Endodermal cell (in vitro differentiated cells): Measurements from ENCODE around the gene ACAT2. TPM values are rescaled to one million over a fixed set of nuclear protein-coding genes. Genes with fewer than 3 reads are reported as not detected.

ENCODE experiments used
- DNase-seq: peaks from one replicate; pipeline ENCODE4 v3.0.0-alpha.2; 2017
- H3K27ac ChIP-seq: 2 replicates; pipeline ENCODE4 v1.5.1; 2013; ENCODE audit warnings: mild to moderate bottlenecking, low read depth, low read length, moderate library complexity
- H3K27me3 ChIP-seq: 2 replicates; pipeline ENCODE4 v1.6.1; 2013; ENCODE audit warnings: mild to moderate bottlenecking, low read length, moderate library complexity; ENCODE audit not compliant: insufficient read depth, control insufficient read depth, poor library complexity, severe bottlenecking
- H3K36me3 ChIP-seq: 2 replicates; pipeline ENCODE4 v1.7.0; 2013; ENCODE audit warnings: mild to moderate bottlenecking, low read length, moderate library complexity; ENCODE audit not compliant: control insufficient read depth, insufficient read depth
- H3K4me1 ChIP-seq: one replicate; pipeline ENCODE4 v1.7.0; 2013; ENCODE audit warnings: low read length; ENCODE audit not compliant: control insufficient read depth, insufficient read depth
- H3K4me3 ChIP-seq: 2 replicates; pipeline ENCODE4 v1.5.1; 2013; ENCODE audit warnings: mild to moderate bottlenecking, low read length, moderate library complexity
- H3K9ac ChIP-seq: 2 replicates; pipeline ENCODE4 v1.6.1; 2013; ENCODE audit warnings: mild to moderate bottlenecking, low read length, moderate library complexity; ENCODE audit not compliant: poor library complexity, severe bottlenecking; ENCODE audit errors: extremely low read depth
- H3K9me3 ChIP-seq: 2 replicates; pipeline ENCODE4 v1.6.1; 2013; ENCODE audit warnings: mild to moderate bottlenecking, low read length, moderate library complexity; ENCODE audit not compliant: control insufficient read depth
- H3K27ac Mint-ChIP-seq: 2 replicates; pipeline ENCODE4 v1.8.0; 2020; ENCODE audit warnings: mixed read lengths
- H3K27me3 Mint-ChIP-seq: 2 replicates; pipeline ENCODE4 v1.8.0; 2021; ENCODE audit warnings: mild to moderate bottlenecking, mixed read lengths; ENCODE audit not compliant: insufficient read depth
- H3K36me3 Mint-ChIP-seq: 2 replicates; pipeline ENCODE4 v1.8.0; 2020; ENCODE audit warnings: low read depth, mixed read lengths
- H3K4me1 Mint-ChIP-seq: 2 replicates; pipeline ENCODE4 v1.8.0; 2020; ENCODE audit warnings: mixed read lengths
- H3K4me3 Mint-ChIP-seq: 2 replicates; pipeline ENCODE4 v1.8.0; 2020; ENCODE audit warnings: mild to moderate bottlenecking, moderate library complexity, mixed read lengths
- H3K9me3 Mint-ChIP-seq: 2 replicates; pipeline ENCODE4 v1.8.0; 2020; ENCODE audit warnings: mild to moderate bottlenecking, mixed read lengths
- WGBS, 2 experiments: methylation state at CpG; one replicate each; pipeline versions ENCODE4 v1.1.5 to v1.1.7; 2013; ENCODE audit warnings: missing lambda C conversion rate in 2 of 2, mixed read lengths in 1 of 2; ENCODE audit not compliant: insufficient coverage in 1 of 2, insufficient read length in 1 of 2; 5-methylcytosine and 5-hydroxymethylcytosine counted together
- total RNA-seq, 2 donors: library from RNA; stranded (reverse); fragmentation: NEBNext Ultra II Directional in 1 of 2; extraction: Animal tissue kit (Norgen Biotek cat#: 25700) in 1 of 2; gene quantifications; 2 replicates in 1 of 2; 3 replicates in 1 of 2; pipeline ENCODE4 v1.2.1, GENCODE V29; 2021
- TF ChIP-seq, protein P1 (sequence below): fragments of 200-600 bp; sonication (generic); conservative IDR thresholded peaks from 2 replicates; pipeline ENCODE4 v1.5.0; 2021; ENCODE audit warnings: antibody characterized with exemption, mild to moderate bottlenecking

The ACAT2 gene
- total RNA-seq, 2 donors from 2014 or later: 108 to 147 TPM

GRCh38 chr6:159736908-159737307 lies 24.9 kb upstream of the ACAT2 start:
- Histone ChIP-seq H3K27me3 (no peaks in the 10 kb centered on the region), H3K4me3 (no peak overlapping the region), H3K9ac (no peak overlapping the region), H3K36me3 (peaks cover 69% of the 10 kb centered on the region), H3K4me1 (no peaks in the 10 kb centered on the region), H3K27ac (no peak overlapping the region), H3K9me3 (no peaks in the 10 kb centered on the region)
- DNase-seq: no peak
- H3K36me3 Mint-ChIP-seq: peaks cover 40% of the 10 kb centered on the region
- no peaks in the 10 kb centered on the region for H3K9me3 Mint-ChIP-seq
- H3K4me1 Mint-ChIP-seq: peaks cover 3% of the 10 kb centered on the region
- H3K27ac Mint-ChIP-seq: peak overlapping the region; percentile 61
- 80 to 89% methylated on average over 5 to 7 of the region's 7 CpGs for WGBS, 2 experiments
- no peak overlapping the region for H3K4me3 Mint-ChIP-seq
- TF ChIP-seq, protein P1, sequence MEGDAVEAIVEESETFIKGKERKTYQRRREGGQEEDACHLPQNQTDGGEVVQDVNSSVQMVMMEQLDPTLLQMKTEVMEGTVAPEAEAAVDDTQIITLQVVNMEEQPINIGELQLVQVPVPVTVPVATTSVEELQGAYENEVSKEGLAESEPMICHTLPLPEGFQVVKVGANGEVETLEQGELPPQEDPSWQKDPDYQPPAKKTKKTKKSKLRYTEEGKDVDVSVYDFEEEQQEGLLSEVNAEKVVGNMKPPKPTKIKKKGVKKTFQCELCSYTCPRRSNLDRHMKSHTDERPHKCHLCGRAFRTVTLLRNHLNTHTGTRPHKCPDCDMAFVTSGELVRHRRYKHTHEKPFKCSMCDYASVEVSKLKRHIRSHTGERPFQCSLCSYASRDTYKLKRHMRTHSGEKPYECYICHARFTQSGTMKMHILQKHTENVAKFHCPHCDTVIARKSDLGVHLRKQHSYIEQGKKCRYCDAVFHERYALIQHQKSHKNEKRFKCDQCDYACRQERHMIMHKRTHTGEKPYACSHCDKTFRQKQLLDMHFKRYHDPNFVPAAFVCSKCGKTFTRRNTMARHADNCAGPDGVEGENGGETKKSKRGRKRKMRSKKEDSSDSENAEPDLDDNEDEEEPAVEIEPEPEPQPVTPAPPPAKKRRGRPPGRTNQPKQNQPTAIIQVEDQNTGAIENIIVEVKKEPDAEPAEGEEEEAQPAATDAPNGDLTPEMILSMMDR: no peak
- no peaks in the 10 kb centered on the region for H3K27me3 Mint-ChIP-seq

DNA sequence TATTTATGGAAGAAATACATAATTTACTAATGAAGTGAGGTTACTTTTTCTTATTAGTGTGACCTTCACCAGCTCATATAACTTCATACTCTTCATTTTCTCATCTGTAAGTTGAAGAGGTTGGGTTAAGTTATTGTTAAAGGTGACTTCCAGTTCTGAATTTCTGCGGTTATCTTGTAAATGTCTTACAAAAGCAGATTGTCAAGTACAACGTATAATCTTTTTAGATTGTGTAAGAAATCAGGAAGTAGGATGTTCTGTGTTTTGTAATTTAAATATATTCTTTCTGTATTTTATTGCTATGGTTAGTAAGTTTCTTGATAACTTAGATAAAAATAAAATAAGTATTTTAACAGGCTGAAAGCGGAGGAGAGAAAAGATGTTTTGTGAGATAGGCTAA lies 22.5 kb upstream of the ACAT2 start:
- Mint-ChIP-seq H3K4me3 (no peak overlapping the region), H3K4me1 (no peaks in the 10 kb centered on the region), H3K36me3 (peaks cover 52% of the 10 kb centered on the region), H3K9me3 (no peaks in the 10 kb centered on the region), H3K27ac (no peak overlapping the region), H3K27me3 (no peaks in the 10 kb centered on the region)
- no peaks in the 10 kb centered on the region for H3K27me3 ChIP-seq
- no peaks in the 10 kb centered on the region for H3K9me3 ChIP-seq
- peaks cover 81% of the 10 kb centered on the region for H3K36me3 ChIP-seq
- TF ChIP-seq, protein P1: no peak
- H3K4me1 ChIP-seq: no peaks in the 10 kb centered on the region
- H3K9ac ChIP-seq: no peak overlapping the region
- H3K27ac ChIP-seq: no peak overlapping the region
- DNase-seq: no peak
- WGBS, 2 experiments: 99 to 100% methylated on average over 2 to 3 of the region's 3 CpGs
- no peak overlapping the region for H3K4me3 ChIP-seq

DNA sequence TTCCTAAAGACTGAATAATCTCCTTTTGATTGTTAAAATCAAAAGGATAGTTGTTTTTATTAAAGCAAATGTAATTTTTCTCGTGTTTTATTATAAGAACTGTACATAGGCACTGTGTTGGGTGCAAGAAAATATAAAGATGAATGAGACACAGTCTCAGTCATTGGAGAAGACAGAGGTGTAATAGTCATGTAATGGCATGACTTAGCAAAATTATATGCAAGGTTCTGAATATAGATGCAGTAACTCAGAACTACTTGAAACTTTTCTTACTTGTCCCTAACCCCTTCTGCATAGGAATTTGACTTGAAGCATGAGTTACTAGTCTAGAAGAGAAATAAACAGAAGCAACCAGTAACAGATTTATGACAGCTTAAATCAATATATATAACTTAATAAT lies 19.7 kb upstream of the ACAT2 start:
- no peaks in the 10 kb centered on the region for H3K4me1 Mint-ChIP-seq
- no peak overlapping the region for H3K27ac ChIP-seq
- TF ChIP-seq, protein P1: no peak
- H3K27me3 ChIP-seq: no peaks in the 10 kb centered on the region
- WGBS, 2 experiments: 94 to 100% methylated on average over 1 of the region's 1 CpG
- H3K9ac ChIP-seq: no peak overlapping the region
- H3K36me3 ChIP-seq: peaks cover 97% of the 10 kb centered on the region
- H3K4me1 ChIP-seq: no peaks in the 10 kb centered on the region
- H3K27me3 Mint-ChIP-seq: no peaks in the 10 kb centered on the region
- H3K9me3 Mint-ChIP-seq: no peaks in the 10 kb centered on the region
- H3K27ac Mint-ChIP-seq: no peak overlapping the region
- no peak for DNase-seq
- H3K4me3 Mint-ChIP-seq: no peak overlapping the region
- no peaks in the 10 kb centered on the region for H3K9me3 ChIP-seq
- H3K36me3 Mint-ChIP-seq: peaks cover 71% of the 10 kb centered on the region
- no peak overlapping the region for H3K4me3 ChIP-seq
